Loucy (cell line): Measurements from ENCODE around the gene SLCO4A1.

Source experiments
- CTCF ChIP-seq: fragments of 200-600 bp; sonication (generic); conservative IDR thresholded peaks from 2 replicates; pipeline ENCODE4 v1.5.1; 2014; ENCODE audit warnings: mild to moderate bottlenecking, antibody characterized with exemption, low read length
- EZH2phosphoT487 ChIP-seq: fragments of 200-600 bp; IDR thresholded peaks from 2 replicates; pipeline ENCODE4 v1.6.1; 2018; ENCODE audit warnings: antibody characterized with exemption, mild to moderate bottlenecking, moderate library complexity, borderline replicate concordance

- no peak for TF ChIP-seq CTCF
- no peak for TF ChIP-seq EZH2phosphoT487
Observed at GRCh38 chr20:62623488-62624324, 18.6 kb upstream of the SLCO4A1 start.
